Esophagus squamous epithelium (tissue), 4 donors: ENCODE measurements around the gene ANKRD9.

Source experiments
- CTCF ChIP-seq, 6 experiments: fragments of 450-650 bp in 4 of 6; fragments of 200-600 bp in 2 of 6; sonication (generic) in 2 of 6; IDR thresholded peaks; one replicate each; pipeline ENCODE4 v1.5.1; 2016 to 2019; ENCODE audit warnings: antibody characterized with exemption in 6 of 6, mild to moderate bottlenecking in 4 of 6, moderate library complexity in 4 of 6
- POLR2A ChIP-seq, 4 donors: fragments of 450-650 bp; IDR thresholded peaks; one replicate each; pipeline ENCODE4 v1.6.1; 2017; ENCODE audit warnings: antibody characterized with exemption in 4 of 4, mild to moderate bottlenecking in 4 of 4, moderate library complexity in 3 of 4

GRCh38 chr14:102506626-102506925 lies 3.0 kb downstream of the ANKRD9 start:
- no peak for TF ChIP-seq CTCF (IDR thresholded peaks at IDR 0.05)
- no peak for TF ChIP-seq POLR2A (IDR thresholded peaks at IDR 0.05)
